ENCODE results near the gene AGPAT2.

- TF ChIP-seq CTCF (IDR thresholded peaks at IDR 0.05): no peak
- no peak for TF ChIP-seq EZH2phosphoT487 (IDR thresholded peaks at IDR 0.05; ENCODE audit: borderline replicate concordance, low read depth)
- TF ChIP-seq REST (IDR thresholded peaks at IDR 0.05; ENCODE audit: low read depth, low read length): no peak
- TF ChIP-seq RAD21 (IDR thresholded peaks at IDR 0.05; ENCODE audit: low read length): no peak
- no peak for TF ChIP-seq RFX5 (IDR thresholded peaks at IDR 0.05; ENCODE audit: low read length)
- TF ChIP-seq POLR2AphosphoS5 (IDR thresholded peaks at IDR 0.05; ENCODE audit: low read depth, low read length): no peak
- TF ChIP-seq FOSL2 (IDR thresholded peaks at IDR 0.05; ENCODE audit: borderline replicate concordance, low read depth): no peak
- TF ChIP-seq TEAD4 (IDR thresholded peaks at IDR 0.05; ENCODE audit: borderline replicate concordance, insufficient read depth): no peak
- no peak for TF ChIP-seq TCF12 (IDR thresholded peaks at IDR 0.05)
- TF ChIP-seq ZBTB33 (IDR thresholded peaks at IDR 0.05; ENCODE audit: borderline replicate concordance, low read depth): no peak
These were observed 31.0 kb downstream of the AGPAT2 start for GRCh38 chr9:136656183-136656738.
